ENCODE results near the gene RNF150.

Gene RNF150

GRCh38 chr4:140839406-140839805 lies 293.9 kb downstream of the RNF150 start:
- TF ChIP-seq ISL1 (CRISPR knock-in tag; IDR thresholded peaks at IDR 0.05) (0 out of 2 replicates have a peak, but pooled peaks have one; percentile 10), ZNF565 (CRISPR knock-in tag; conservative IDR thresholded peaks at IDR 0.05; ENCODE audit: low read depth) (no peak)
- ATAC-seq, result no peak

- ATAC-seq, result no peak
- no peak for TF ChIP-seq ZFP3 (CRISPR knock-in tag; IDR thresholded peaks at IDR 0.05)
- TF ChIP-seq ZNF8 (CRISPR knock-in tag; IDR thresholded peaks at IDR 0.05), result no peak
- TF ChIP-seq PPARA (CRISPR knock-in tag; IDR thresholded peaks at IDR 0.05; ENCODE audit: borderline replicate concordance), result no peak
- no peak for TF ChIP-seq ZC3H10 (CRISPR knock-in tag; IDR thresholded peaks at IDR 0.05)
- TF ChIP-seq ESRRG (CRISPR knock-in tag; IDR thresholded peaks at IDR 0.05), result no peak
- no peak for TF ChIP-seq GLIS3 (CRISPR knock-in tag; IDR thresholded peaks at IDR 0.05)
Measured at GRCh38 chr4:140837736-140838135, 295.5 kb downstream of the RNF150 start.

- TF ChIP-seq ZNF8 (CRISPR knock-in tag; IDR thresholded peaks at IDR 0.05) (no peak), PPARA (CRISPR knock-in tag; IDR thresholded peaks at IDR 0.05; ENCODE audit: borderline replicate concordance) (no peak), TSHZ2 (CRISPR knock-in tag; IDR thresholded peaks at IDR 0.05) (no peak), TCF4 (CRISPR knock-in tag; IDR thresholded peaks at IDR 0.05; ENCODE audit: borderline replicate concordance) (no peak), CREB5 (CRISPR knock-in tag; IDR thresholded peaks at IDR 0.05; ENCODE audit: low read depth) (no peak), CSDC2 (CRISPR knock-in tag; IDR thresholded peaks at IDR 0.05) (no peak), ISL1 (CRISPR knock-in tag; IDR thresholded peaks at IDR 0.05) (no peak), GLIS3 (CRISPR knock-in tag; IDR thresholded peaks at IDR 0.05) (no peak), ZNF70 (CRISPR knock-in tag; IDR thresholded peaks at IDR 0.05) (no peak), TOX (CRISPR knock-in tag; IDR thresholded peaks at IDR 0.05; ENCODE audit: borderline replicate concordance) (no peak), RARB (CRISPR knock-in tag; IDR thresholded peaks at IDR 0.05) (no peak), CSRNP3 (CRISPR knock-in tag; IDR thresholded peaks at IDR 0.05) (no peak), ESRRG (CRISPR knock-in tag; IDR thresholded peaks at IDR 0.05) (no peak), ZC3H10 (CRISPR knock-in tag; IDR thresholded peaks at IDR 0.05) (no peak), BACH2 (CRISPR knock-in tag; IDR thresholded peaks at IDR 0.05; ENCODE audit: borderline replicate concordance) (no peak), OSR1 (CRISPR knock-in tag; IDR thresholded peaks at IDR 0.05) (no peak)
- ATAC-seq, result no peak
Measured at GRCh38 chr4:140834839-140835495, 298.3 kb downstream of the RNF150 start.

- no peak for ATAC-seq
- TF ChIP-seq ARNTL (CRISPR knock-in tag; IDR thresholded peaks at IDR 0.05; ENCODE audit: borderline replicate concordance, low read depth) (no peak), PATZ1 (CRISPR knock-in tag; IDR thresholded peaks at IDR 0.05; ENCODE audit: borderline replicate concordance) (no peak), TOX (CRISPR knock-in tag; IDR thresholded peaks at IDR 0.05; ENCODE audit: borderline replicate concordance) (no peak), CREB5 (CRISPR knock-in tag; IDR thresholded peaks at IDR 0.05; ENCODE audit: low read depth) (no peak), ZNF70 (CRISPR knock-in tag; IDR thresholded peaks at IDR 0.05) (no peak), TSHZ2 (CRISPR knock-in tag; IDR thresholded peaks at IDR 0.05) (no peak), PPARA (CRISPR knock-in tag; IDR thresholded peaks at IDR 0.05; ENCODE audit: borderline replicate concordance) (no peak), CSDC2 (CRISPR knock-in tag; IDR thresholded peaks at IDR 0.05) (no peak), ISL1 (CRISPR knock-in tag; IDR thresholded peaks at IDR 0.05) (no peak), RARB (CRISPR knock-in tag; IDR thresholded peaks at IDR 0.05) (no peak), OSR1 (CRISPR knock-in tag; IDR thresholded peaks at IDR 0.05) (no peak), ZFP3 (CRISPR knock-in tag; IDR thresholded peaks at IDR 0.05) (no peak), CSRNP3 (CRISPR knock-in tag; IDR thresholded peaks at IDR 0.05) (no peak), SNAI2 (CRISPR knock-in tag; IDR thresholded peaks at IDR 0.05) (no peak), ZC3H10 (CRISPR knock-in tag; IDR thresholded peaks at IDR 0.05) (no peak)
Measured at GRCh38 chr4:140833280-140833679, 300.0 kb downstream of the RNF150 start.

Data from SK-N-SH treated with all-trans-retinoic acid at 6 μM for 48 hours (cell line).